Omental fat pad (tissue), 4 donors: Measurements from ENCODE around the gene MAK. TPM values are rescaled to one million over a fixed set of nuclear protein-coding genes. Genes with fewer than 3 reads are reported as not detected.
"Not testable (repeated sequence)": the region's sequence is repeated elsewhere in the genome, so short reads cannot be mapped to it uniquely, and the experiment has no call there.

Experiments used
- ATAC-seq: fragments of 150-250 bp; one replicate; pipeline ENCODE4 v1.9.1; 2016; ENCODE audit warnings: mild to moderate bottlenecking, moderate library complexity; ENCODE audit not compliant: low FRiP score
- DNase-seq: peaks from one replicate; pipeline ENCODE4 v3.0.0-alpha.2; 2019; ENCODE audit warnings: low spot score
- total RNA-seq, 4 donors: library from RNA; depleted of rRNA; stranded (reverse); fragments of >200 nt; gene quantifications; one replicate each; pipeline ENCODE4 v1.1.0, GENCODE V29; 2016
- TF ChIP-seq, protein P1 (sequence below), 3 donors: fragments of 450-650 bp; IDR thresholded peaks; one replicate each; pipeline ENCODE4 v1.5.1; 2016 to 2017; ENCODE audit warnings: antibody characterized with exemption in 3 of 3, mild to moderate bottlenecking in 3 of 3, moderate library complexity in 2 of 3

Gene MAK, protein sequence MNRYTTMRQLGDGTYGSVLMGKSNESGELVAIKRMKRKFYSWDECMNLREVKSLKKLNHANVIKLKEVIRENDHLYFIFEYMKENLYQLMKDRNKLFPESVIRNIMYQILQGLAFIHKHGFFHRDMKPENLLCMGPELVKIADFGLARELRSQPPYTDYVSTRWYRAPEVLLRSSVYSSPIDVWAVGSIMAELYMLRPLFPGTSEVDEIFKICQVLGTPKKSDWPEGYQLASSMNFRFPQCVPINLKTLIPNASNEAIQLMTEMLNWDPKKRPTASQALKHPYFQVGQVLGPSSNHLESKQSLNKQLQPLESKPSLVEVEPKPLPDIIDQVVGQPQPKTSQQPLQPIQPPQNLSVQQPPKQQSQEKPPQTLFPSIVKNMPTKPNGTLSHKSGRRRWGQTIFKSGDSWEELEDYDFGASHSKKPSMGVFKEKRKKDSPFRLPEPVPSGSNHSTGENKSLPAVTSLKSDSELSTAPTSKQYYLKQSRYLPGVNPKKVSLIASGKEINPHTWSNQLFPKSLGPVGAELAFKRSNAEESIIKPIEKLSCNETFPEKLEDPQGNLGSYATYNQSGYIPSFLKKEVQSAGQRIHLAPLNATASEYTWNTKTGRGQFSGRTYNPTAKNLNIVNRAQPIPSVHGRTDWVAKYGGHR
- total RNA-seq, result 1 to 10 TPM in 2 of 4 donors, under 1 TPM in 2; 0.25 to 1.3 (median 1.0) TPM

GRCh38 chr6:10837995-10838793 is at the start of gene MAK:
Gene MAK, minus strand, starts transcription at chr6:10838539. Its CDS starts 7,891 bp downstream, at chr6:10830648.
- TF ChIP-seq, protein P1, sequence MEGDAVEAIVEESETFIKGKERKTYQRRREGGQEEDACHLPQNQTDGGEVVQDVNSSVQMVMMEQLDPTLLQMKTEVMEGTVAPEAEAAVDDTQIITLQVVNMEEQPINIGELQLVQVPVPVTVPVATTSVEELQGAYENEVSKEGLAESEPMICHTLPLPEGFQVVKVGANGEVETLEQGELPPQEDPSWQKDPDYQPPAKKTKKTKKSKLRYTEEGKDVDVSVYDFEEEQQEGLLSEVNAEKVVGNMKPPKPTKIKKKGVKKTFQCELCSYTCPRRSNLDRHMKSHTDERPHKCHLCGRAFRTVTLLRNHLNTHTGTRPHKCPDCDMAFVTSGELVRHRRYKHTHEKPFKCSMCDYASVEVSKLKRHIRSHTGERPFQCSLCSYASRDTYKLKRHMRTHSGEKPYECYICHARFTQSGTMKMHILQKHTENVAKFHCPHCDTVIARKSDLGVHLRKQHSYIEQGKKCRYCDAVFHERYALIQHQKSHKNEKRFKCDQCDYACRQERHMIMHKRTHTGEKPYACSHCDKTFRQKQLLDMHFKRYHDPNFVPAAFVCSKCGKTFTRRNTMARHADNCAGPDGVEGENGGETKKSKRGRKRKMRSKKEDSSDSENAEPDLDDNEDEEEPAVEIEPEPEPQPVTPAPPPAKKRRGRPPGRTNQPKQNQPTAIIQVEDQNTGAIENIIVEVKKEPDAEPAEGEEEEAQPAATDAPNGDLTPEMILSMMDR (IDR thresholded peaks at IDR 0.05), result no peak
- ATAC-seq, result peak; percentile 97
- DNase-seq, result peak; percentile 58

GRCh38 chr6:10886691-10887502 is 48.6 kb upstream of the MAK start, which contains the start of gene SYCP2L:
Gene SYCP2L, plus strand, starts transcription at chr6:10887052. Its CDS starts 75 bp downstream, at chr6:10887127.
- DNase-seq (no peak), ATAC-seq (peak; percentile 86)
- TF ChIP-seq, protein P1 (IDR thresholded peaks at IDR 0.05), result no peak

DNA sequence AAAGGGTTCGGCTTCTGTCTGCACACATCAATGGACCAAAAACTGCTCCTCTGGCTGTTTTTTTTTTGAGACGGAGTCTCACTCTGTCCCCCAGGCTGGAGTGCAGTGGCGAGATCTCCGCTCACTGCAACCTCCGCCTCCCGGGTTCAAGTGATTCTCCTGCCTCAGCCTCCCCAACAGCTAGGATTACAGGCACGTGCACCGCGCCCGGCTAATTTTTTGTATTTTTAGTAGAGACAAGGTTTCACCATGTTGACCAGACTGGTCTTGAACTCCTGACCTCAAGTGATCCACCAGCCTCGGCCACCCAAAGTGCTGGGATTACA is 48.0 kb upstream of the MAK start:
- ATAC-seq, DNase-seq: not testable (repeated sequence)

GRCh38 chr6:10884245-10884972 is 46.1 kb upstream of the MAK start:
- ATAC-seq, result no peak
- TF ChIP-seq, protein P1 (IDR thresholded peaks at IDR 0.05), result no peak
- no peak for DNase-seq

- no peak for DNase-seq
- no peak for ATAC-seq
- TF ChIP-seq, protein P1 (IDR thresholded peaks at IDR 0.05), result no peak
Measured at GRCh38 chr6:10883312-10884244, 45.2 kb upstream of the MAK start.

GRCh38 chr6:10882657-10883171 is 44.4 kb upstream of the MAK start:
- DNase-seq (no peak), ATAC-seq (no peak)
- TF ChIP-seq, protein P1 (IDR thresholded peaks at IDR 0.05), result no peak

DNA sequence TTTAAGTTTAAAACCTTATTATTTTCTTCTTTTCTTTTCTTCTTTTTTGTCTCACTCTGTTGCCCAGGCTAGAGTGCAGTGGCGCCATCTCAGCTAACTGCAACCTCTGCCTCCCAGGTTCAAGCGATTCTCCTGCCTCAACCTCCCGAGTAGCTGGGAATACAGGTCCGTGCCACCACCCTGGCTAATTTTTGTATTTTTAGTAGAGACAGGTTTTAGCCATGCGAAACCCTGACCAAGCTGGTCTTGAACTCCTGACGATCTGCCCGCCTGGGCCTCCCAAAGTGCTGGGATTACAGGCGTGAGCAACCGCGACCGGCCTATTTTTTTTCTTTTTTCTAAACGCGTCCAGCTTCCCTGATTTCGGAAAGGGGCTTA is 43.9 kb upstream of the MAK start:
- not testable (repeated sequence) for DNase-seq, ATAC-seq
